ENCODE data around the gene RXRB.

The RXRB gene

GRCh38 chr6:33194431-33194979 lies 6.0 kb downstream of the RXRB start:
- ATAC-seq = no peak
- TF ChIP-seq PATZ1 (CRISPR knock-in tag; IDR thresholded peaks at IDR 0.05; ENCODE audit: borderline replicate concordance) (no peak), ZNF70 (CRISPR knock-in tag; IDR thresholded peaks at IDR 0.05) (no peak), ESRRG (CRISPR knock-in tag; IDR thresholded peaks at IDR 0.05) (no peak)

GRCh38 chr6:33193619-33194018 lies 6.8 kb downstream of the RXRB start:
- TF ChIP-seq ZFP3 (CRISPR knock-in tag; IDR thresholded peaks at IDR 0.05) (no peak), BACH2 (CRISPR knock-in tag; IDR thresholded peaks at IDR 0.05; ENCODE audit: borderline replicate concordance) (no peak), ZNF8 (CRISPR knock-in tag; IDR thresholded peaks at IDR 0.05) (no peak), SNAI2 (CRISPR knock-in tag; IDR thresholded peaks at IDR 0.05) (no peak), ISL1 (CRISPR knock-in tag; IDR thresholded peaks at IDR 0.05) (no peak), ZC3H10 (CRISPR knock-in tag; IDR thresholded peaks at IDR 0.05) (no peak), PPARA (CRISPR knock-in tag; IDR thresholded peaks at IDR 0.05; ENCODE audit: borderline replicate concordance) (no peak), ZNF565 (CRISPR knock-in tag; conservative IDR thresholded peaks at IDR 0.05; ENCODE audit: low read depth) (no peak), TSHZ2 (CRISPR knock-in tag; IDR thresholded peaks at IDR 0.05) (no peak), PATZ1 (CRISPR knock-in tag; IDR thresholded peaks at IDR 0.05; ENCODE audit: borderline replicate concordance) (no peak)

GRCh38 chr6:33192671-33193602 lies 7.5 kb downstream of the RXRB start:
- no peak; the same call in 2 of the 3 replicates for ATAC-seq
- TF ChIP-seq CREB5 (CRISPR knock-in tag; IDR thresholded peaks at IDR 0.05; ENCODE audit: low read depth) = no peak
- TF ChIP-seq RARB (CRISPR knock-in tag; IDR thresholded peaks at IDR 0.05) = no peak
- no peak for TF ChIP-seq GLIS3 (CRISPR knock-in tag; IDR thresholded peaks at IDR 0.05)
- no peak for TF ChIP-seq ISL1 (CRISPR knock-in tag; IDR thresholded peaks at IDR 0.05)
- no peak for TF ChIP-seq SNAI2 (CRISPR knock-in tag; IDR thresholded peaks at IDR 0.05)
- no peak for TF ChIP-seq CSDC2 (CRISPR knock-in tag; IDR thresholded peaks at IDR 0.05)
- TF ChIP-seq ZFP30 (CRISPR knock-in tag; IDR thresholded peaks at IDR 0.05) = no peak
- TF ChIP-seq TCF4 (CRISPR knock-in tag; IDR thresholded peaks at IDR 0.05; ENCODE audit: borderline replicate concordance) = no peak
- TF ChIP-seq TOX (CRISPR knock-in tag; IDR thresholded peaks at IDR 0.05; ENCODE audit: borderline replicate concordance) = no peak
- TF ChIP-seq ZNF70 (CRISPR knock-in tag; IDR thresholded peaks at IDR 0.05) = no peak
- no peak for TF ChIP-seq POU6F1 (CRISPR knock-in tag; IDR thresholded peaks at IDR 0.05; ENCODE audit: borderline replicate concordance, low read depth)
- TF ChIP-seq PPARA (CRISPR knock-in tag; IDR thresholded peaks at IDR 0.05; ENCODE audit: borderline replicate concordance) = no peak
- TF ChIP-seq ZFP3 (CRISPR knock-in tag; IDR thresholded peaks at IDR 0.05) = no peak
- no peak for TF ChIP-seq PATZ1 (CRISPR knock-in tag; IDR thresholded peaks at IDR 0.05; ENCODE audit: borderline replicate concordance)
- TF ChIP-seq ESRRG (CRISPR knock-in tag; IDR thresholded peaks at IDR 0.05) = no peak
- no peak for TF ChIP-seq TSHZ2 (CRISPR knock-in tag; IDR thresholded peaks at IDR 0.05)

More at GRCh38 chr6:33193619-33194018, 6.8 kb downstream of the RXRB start:
- no peak for ATAC-seq

All from SK-N-SH treated with all-trans-retinoic acid at 6 μM for 48 hours (cell line).